ENCODE data around the gene RAD51B. TPM values are rescaled to one million over a fixed set of nuclear protein-coding genes. Genes with fewer than 3 reads are reported as not detected.

The RAD51B gene
- total RNA-seq, 1 experiment from 2014 or later: 20.0 TPM

DNA sequence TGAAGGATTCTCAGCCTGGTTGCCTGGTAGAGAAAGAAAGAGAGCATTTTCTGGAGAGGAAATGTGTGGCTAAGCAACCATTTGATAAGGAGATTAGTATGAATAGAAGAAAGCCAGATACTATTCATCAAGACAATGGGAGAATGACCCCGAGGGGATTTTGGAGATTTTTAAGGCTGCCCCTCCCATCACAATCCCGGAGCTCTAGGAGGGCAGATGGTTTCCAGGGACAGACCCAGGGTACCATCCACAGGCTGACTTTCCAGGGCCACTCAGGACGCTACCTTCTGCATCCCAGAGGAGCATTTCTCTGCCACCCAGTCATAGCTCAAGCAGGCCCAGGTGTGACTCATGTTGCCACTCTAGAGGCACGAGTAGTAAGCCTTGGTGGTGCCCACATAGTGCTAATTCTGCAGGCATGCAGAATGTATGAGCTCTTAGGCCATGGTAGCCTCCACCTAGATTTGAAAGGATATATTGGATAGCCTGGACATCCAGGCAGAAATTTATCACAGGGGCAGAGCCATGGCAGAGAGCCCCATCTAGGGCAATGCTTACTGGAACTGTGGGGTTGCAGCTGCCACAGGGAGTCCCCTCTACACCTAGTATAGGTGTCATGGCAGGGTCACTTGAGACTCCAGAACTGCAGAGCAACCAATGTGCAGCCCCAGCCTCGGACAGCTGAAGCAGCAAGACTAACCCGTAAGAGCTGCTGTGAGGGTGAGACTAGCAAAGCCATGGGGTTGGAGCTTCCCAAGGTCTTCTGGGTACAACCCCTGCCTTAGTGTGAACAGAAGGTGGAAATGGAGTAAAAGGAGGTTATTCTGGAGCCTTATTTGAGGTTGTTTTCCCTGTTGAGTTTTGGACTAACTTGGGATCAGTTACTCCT lies 607.3 kb downstream of the RAD51B start:
- DNase-seq (ENCODE audit: low read depth, low spot score) (no peak), ATAC-seq (peak; percentile 79)
- H3K4me3 ChIP-seq (replicated peaks in 1 of 2; ENCODE audit: low read depth in 1 of 2, low read length in 2 of 2): no peak overlapping the region
- no peak overlapping the region for H2AFZ ChIP-seq (ENCODE audit: low read depth, low read length, poor library complexity, severe bottlenecking)
- ChIA-PET CTCF (no interaction called here), POLR2A (no interaction called here), RAD21 (ENCODE audit: low non-redundant PET in 1 of 2, low total read pairs in 2 of 2, uncharacterized antibody in 2 of 2, unreplicated experiment in 2 of 2) (interaction anchor here in 1 of 2 experiments (0.6 kb wide), 1 partner anchor 121 kb away, joined by 6 read pairs; no protein-coding TSS in a partner anchor)
- H3K9ac ChIP-seq (ENCODE audit: low read length): no peak overlapping the region
- peak; percentile 37; the same call in 1 of the 2 replicates for TF ChIP-seq MAX (IDR thresholded peaks at IDR 0.05)
- TF ChIP-seq FOSL1 (IDR thresholded peaks at IDR 0.05; ENCODE audit: low read depth): peak; percentile 43
- TF ChIP-seq CBX3 (IDR thresholded peaks at IDR 0.05; ENCODE audit: low read depth): 0 out of 2 replicates have a peak, but pooled peaks have one; percentile 22
- no peak for TF ChIP-seq POLR2A (IDR thresholded peaks at IDR 0.05; ENCODE audit: borderline replicate concordance, extremely low read depth, insufficient read depth, insufficient read length)
- no peak for TF ChIP-seq YY1 (IDR thresholded peaks at IDR 0.05; ENCODE audit: extremely low read depth, insufficient replicate concordance, low read depth, low read length)
- TF ChIP-seq EGR1 (IDR thresholded peaks at IDR 0.05; ENCODE audit: low read depth): no peak
- TF ChIP-seq JUND (IDR thresholded peaks at IDR 0.05): peak; percentile 24; the same call in 1 of the 2 replicates
- H3K79me2 ChIP-seq (ENCODE audit: insufficient read depth, low read length): no peaks in the 10 kb centered on the region
- no peaks in the 10 kb centered on the region for H3K9me3 ChIP-seq (ENCODE audit: control insufficient read depth in 1 of 2, insufficient read depth in 1 of 2, low read depth in 1 of 2, low read length in 2 of 2)
- intact Hi-C loops (cut with micrococcal nuclease): no loop called here
- H4K20me1 ChIP-seq (ENCODE audit: insufficient read depth): no peaks in the 10 kb centered on the region
- H3K36me3 ChIP-seq (ENCODE audit: control insufficient read depth in 1 of 2, insufficient read depth in 2 of 2, low read length in 2 of 2): no peaks in the 10 kb centered on the region
- H3K27me3 ChIP-seq (ENCODE audit: insufficient read depth, low read length): no peaks in the 10 kb centered on the region
- BruUV-seq (replicated peaks): no TSS peak
- H3K9me2 ChIP-seq (ENCODE audit: insufficient read depth): no peaks in the 10 kb centered on the region
- peak overlapping the region; percentile 53 for H3K4me2 ChIP-seq (ENCODE audit: low read length)
- peak overlapping the region; percentile 2; the same call in 1 of the 2 replicates for H3K27ac ChIP-seq (ENCODE audit: low read depth, low read length)
- H3K4me1 ChIP-seq (ENCODE audit: control insufficient read depth in 1 of 2, insufficient read depth in 2 of 2, low read length in 2 of 2): peaks cover 7 to 18% of the 10 kb centered on the region in 2 experiments; a peak in 3 of 4 replicates

GRCh38 chr14:68427550-68427890 lies 607.9 kb downstream of the RAD51B start:
- H3K79me2 ChIP-seq (ENCODE audit: insufficient read depth, low read length): no peaks in the 10 kb centered on the region
- H3K4me2 ChIP-seq (ENCODE audit: low read length): peak overlapping the region; percentile 53
- H2AFZ ChIP-seq (ENCODE audit: low read depth, low read length, poor library complexity, severe bottlenecking): no peak overlapping the region
- H3K4me3 ChIP-seq (replicated peaks in 1 of 2; ENCODE audit: low read depth in 1 of 2, low read length in 2 of 2): no peak overlapping the region
- intact Hi-C loops (cut with micrococcal nuclease): no loop called here
- BruUV-seq (replicated peaks): no TSS peak
- H3K9ac ChIP-seq (ENCODE audit: low read length): no peak overlapping the region
- H3K4me1 ChIP-seq (ENCODE audit: control insufficient read depth in 1 of 2, insufficient read depth in 2 of 2, low read length in 2 of 2): peaks cover 7 to 18% of the 10 kb centered on the region in 2 experiments; a peak in 3 of 4 replicates
- no peaks in the 10 kb centered on the region for H3K9me2 ChIP-seq (ENCODE audit: insufficient read depth)
- H3K27ac ChIP-seq (ENCODE audit: low read depth, low read length): no peak overlapping the region; the same call in 1 of the 2 replicates
- ChIA-PET POLR2A (no interaction called here), CTCF (no interaction called here), RAD21 (ENCODE audit: low non-redundant PET in 1 of 2, low total read pairs in 2 of 2, uncharacterized antibody in 2 of 2, unreplicated experiment in 2 of 2) (no interaction called here)
- no peaks in the 10 kb centered on the region for H4K20me1 ChIP-seq (ENCODE audit: insufficient read depth)
- H3K36me3 ChIP-seq (ENCODE audit: control insufficient read depth in 1 of 2, insufficient read depth in 2 of 2, low read length in 2 of 2): no peaks in the 10 kb centered on the region
- ATAC-seq (no peak), DNase-seq (ENCODE audit: low read depth, low spot score) (no peak)
- H3K9me3 ChIP-seq (ENCODE audit: control insufficient read depth in 1 of 2, insufficient read depth in 1 of 2, low read depth in 1 of 2, low read length in 2 of 2): no peaks in the 10 kb centered on the region
- H3K27me3 ChIP-seq (ENCODE audit: insufficient read depth, low read length): no peaks in the 10 kb centered on the region
- TF ChIP-seq JUND (IDR thresholded peaks at IDR 0.05): no peak
- TF ChIP-seq, protein P1, sequence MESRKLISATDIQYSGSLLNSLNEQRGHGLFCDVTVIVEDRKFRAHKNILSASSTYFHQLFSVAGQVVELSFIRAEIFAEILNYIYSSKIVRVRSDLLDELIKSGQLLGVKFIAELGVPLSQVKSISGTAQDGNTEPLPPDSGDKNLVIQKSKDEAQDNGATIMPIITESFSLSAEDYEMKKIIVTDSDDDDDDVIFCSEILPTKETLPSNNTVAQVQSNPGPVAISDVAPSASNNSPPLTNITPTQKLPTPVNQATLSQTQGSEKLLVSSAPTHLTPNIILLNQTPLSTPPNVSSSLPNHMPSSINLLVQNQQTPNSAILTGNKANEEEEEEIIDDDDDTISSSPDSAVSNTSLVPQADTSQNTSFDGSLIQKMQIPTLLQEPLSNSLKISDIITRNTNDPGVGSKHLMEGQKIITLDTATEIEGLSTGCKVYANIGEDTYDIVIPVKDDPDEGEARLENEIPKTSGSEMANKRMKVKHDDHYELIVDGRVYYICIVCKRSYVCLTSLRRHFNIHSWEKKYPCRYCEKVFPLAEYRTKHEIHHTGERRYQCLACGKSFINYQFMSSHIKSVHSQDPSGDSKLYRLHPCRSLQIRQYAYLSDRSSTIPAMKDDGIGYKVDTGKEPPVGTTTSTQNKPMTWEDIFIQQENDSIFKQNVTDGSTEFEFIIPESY (IDR thresholded peaks at IDR 0.05; ENCODE audit: extremely low read depth, insufficient replicate concordance, low read length): no peak
- TF ChIP-seq ATF3 (IDR thresholded peaks at IDR 0.05): no peak
- no peak for TF ChIP-seq CBX3 (IDR thresholded peaks at IDR 0.05; ENCODE audit: low read depth)
- no peak for TF ChIP-seq CEBPB (IDR thresholded peaks at IDR 0.05; ENCODE audit: low read depth)
- TF ChIP-seq ZFX (IDR thresholded peaks at IDR 0.05): no peak
- TF ChIP-seq FOSL1 (IDR thresholded peaks at IDR 0.05; ENCODE audit: low read depth): no peak
- TF ChIP-seq RAD21 (IDR thresholded peaks at IDR 0.05; ENCODE audit: low read depth): no peak
- TF ChIP-seq MAX (IDR thresholded peaks at IDR 0.05): no peak
- TF ChIP-seq EGR1 (IDR thresholded peaks at IDR 0.05; ENCODE audit: low read depth): no peak
- no peak for TF ChIP-seq YY1 (IDR thresholded peaks at IDR 0.05; ENCODE audit: extremely low read depth, insufficient replicate concordance, low read depth, low read length)
- no peak for TF ChIP-seq EZH2phosphoT487 (IDR thresholded peaks at IDR 0.05; ENCODE audit: borderline replicate concordance)
- TF ChIP-seq SIN3A (IDR thresholded peaks at IDR 0.05; ENCODE audit: low read depth): no peak

All from HCT116 (cell line).